ENCODE results near the gene IFIT1. TPM values are rescaled to one million over a fixed set of nuclear protein-coding genes. Genes with fewer than 3 reads are reported as not detected.
"Not testable (repeated sequence)": the region's sequence is repeated elsewhere in the genome, so short reads cannot be mapped to it uniquely, and the experiment has no call there.

Gene IFIT1
- total and polyA plus RNA-seq, 2 experiments from 2014 or later = 23.9 to 24.4 TPM

- H3K4me1 ChIP-seq (ENCODE audit: low read depth) = no peaks in the 10 kb centered on the region
- H3K27ac ChIP-seq = no peak overlapping the region
- H3K9me3 ChIP-seq (ENCODE audit: low read depth) = no peaks in the 10 kb centered on the region
- H3K4me3 ChIP-seq = no peak overlapping the region
- no peak for TF ChIP-seq CTCF (IDR thresholded peaks at IDR 0.05; ENCODE audit: low read depth, low read length)
- no peaks in the 10 kb centered on the region for H3K36me3 ChIP-seq
- no peaks in the 10 kb centered on the region for H3K27me3 ChIP-seq
- DNase-seq (ENCODE audit: low read depth in 1 of 2, low spot score in 1 of 2) = no peak
Measured at GRCh38 chr10:89438525-89438924, 46.1 kb downstream of the IFIT1 start.

- Histone ChIP-seq H3K4me3 (no peak overlapping the region), H3K27ac (no peak overlapping the region), H3K9me3 (ENCODE audit: low read depth) (no peaks in the 10 kb centered on the region), H3K27me3 (no peaks in the 10 kb centered on the region), H3K36me3 (no peaks in the 10 kb centered on the region), H3K4me1 (ENCODE audit: low read depth) (no peaks in the 10 kb centered on the region)
- DNase-seq (ENCODE audit: low read depth in 1 of 2, low spot score in 1 of 2) = no peak
- no peak for TF ChIP-seq CTCF (IDR thresholded peaks at IDR 0.05; ENCODE audit: low read depth, low read length)
Measured at GRCh38 chr10:89440226-89441009, 48.0 kb downstream of the IFIT1 start.

DNA sequence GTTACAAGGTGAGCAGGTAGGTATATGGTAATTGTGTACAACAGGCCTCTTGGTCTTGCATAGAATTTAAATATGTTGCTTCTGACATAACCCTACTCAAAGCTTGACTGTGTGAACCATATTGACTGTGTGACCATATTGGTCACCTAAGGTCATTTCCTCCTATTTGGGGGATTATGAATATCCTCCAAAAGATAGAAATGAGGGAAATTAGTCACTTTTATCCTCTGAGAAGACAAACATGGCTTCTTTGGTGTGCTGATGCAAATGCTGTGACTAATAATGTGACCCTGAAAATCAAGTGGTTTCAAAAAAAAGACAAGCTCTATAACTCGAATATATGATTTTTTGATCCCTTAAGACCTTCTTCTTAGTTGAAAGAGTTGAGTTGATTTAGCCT is 49.9 kb downstream of the IFIT1 start:
- Histone ChIP-seq H3K4me1 (ENCODE audit: low read depth) (no peaks in the 10 kb centered on the region), H3K9me3 (ENCODE audit: low read depth) (no peaks in the 10 kb centered on the region), H3K4me3 (no peak overlapping the region), H3K27ac (no peak overlapping the region), H3K27me3 (no peaks in the 10 kb centered on the region), H3K36me3 (no peaks in the 10 kb centered on the region)
- no peak for TF ChIP-seq CTCF (IDR thresholded peaks at IDR 0.05; ENCODE audit: low read depth, low read length)
- DNase-seq (ENCODE audit: low read depth in 1 of 2, low spot score in 1 of 2) = no peak

GRCh38 chr10:89444819-89445218 is 52.4 kb downstream of the IFIT1 start:
- not testable (repeated sequence) for H3K4me3 ChIP-seq; H3K9me3 ChIP-seq (ENCODE audit: low read depth); H3K27me3 ChIP-seq; DNase-seq (ENCODE audit: low read depth in 1 of 2, low spot score in 1 of 2); H3K27ac ChIP-seq; H3K4me1 ChIP-seq (ENCODE audit: low read depth); H3K36me3 ChIP-seq

GRCh38 chr10:89450901-89451300 is 58.5 kb downstream of the IFIT1 start:
- Histone ChIP-seq H3K27me3 (no peaks in the 10 kb centered on the region), H3K9me3 (ENCODE audit: low read depth) (no peaks in the 10 kb centered on the region), H3K4me3 (no peak overlapping the region), H3K4me1 (ENCODE audit: low read depth) (peaks cover 5% of the 10 kb centered on the region), H3K36me3 (no peaks in the 10 kb centered on the region), H3K27ac (peak overlapping the region; percentile 51)
- DNase-seq (ENCODE audit: low read depth in 1 of 2, low spot score in 1 of 2) = no peak
- no peak for TF ChIP-seq CTCF (IDR thresholded peaks at IDR 0.05; ENCODE audit: low read depth, low read length)

DNA sequence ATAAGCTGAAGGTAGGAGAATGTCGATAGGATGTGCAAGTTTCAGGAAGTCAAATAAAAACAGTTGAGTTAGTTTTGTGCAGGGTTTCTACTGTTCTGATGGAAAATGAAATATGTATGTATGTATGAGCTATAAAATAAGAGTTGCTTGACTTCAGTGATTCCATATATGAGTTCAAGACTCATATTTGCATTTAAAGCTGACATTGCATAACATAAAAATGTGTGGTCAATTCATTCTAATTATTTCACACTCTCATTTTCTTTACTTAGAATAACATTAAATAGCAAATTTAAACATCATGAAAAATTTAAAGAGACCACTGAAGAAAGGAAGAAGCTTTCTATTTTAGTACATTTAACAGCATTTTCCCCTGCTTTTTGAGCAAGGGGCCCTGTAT is 59.8 kb downstream of the IFIT1 start:
- no peak overlapping the region for H3K4me3 ChIP-seq
- no peak for TF ChIP-seq CTCF (IDR thresholded peaks at IDR 0.05; ENCODE audit: low read depth, low read length)

More for the DNA sequence above, 59.8 kb downstream of the IFIT1 start:
- no peaks in the 10 kb centered on the region for H3K27me3 ChIP-seq
- no peaks in the 10 kb centered on the region for H3K36me3 ChIP-seq
- H3K4me1 ChIP-seq (ENCODE audit: low read depth) = peaks cover 5% of the 10 kb centered on the region
- H3K27ac ChIP-seq = peak overlapping the region; percentile 60
- H3K9me3 ChIP-seq (ENCODE audit: low read depth) = no peaks in the 10 kb centered on the region
- DNase-seq (ENCODE audit: low read depth in 1 of 2, low spot score in 1 of 2) = no peak

Measured in cardiac muscle cell (in vitro differentiated cells and primary cell).